HepG2 (cell line): ENCODE results near the gene FLYWCH1. TPM values are rescaled to one million over a fixed set of nuclear protein-coding genes. Genes with fewer than 3 reads are reported as not detected.
A peak's percentile ranks its signal among the peaks of the same experiment; 100 is the strongest.

Source experiments
- ARNT2 ChIP-seq: sonication (generic); formaldehyde crosslinking; IDR thresholded peaks from 2 replicates; pipeline ENCODE4 v1.8.0; 2022; ENCODE audit warnings: mild to moderate bottlenecking, low read depth, missing genetic modification reagents, moderate library complexity
- BRD4 ChIP-seq: sonication (generic); formaldehyde crosslinking; IDR thresholded peaks from 2 replicates; pipeline ENCODE4 v1.4.0; 2020; ENCODE audit warnings: missing genetic modification reagents
- FOXO1 ChIP-seq: sonication (generic); formaldehyde crosslinking; IDR thresholded peaks from 2 replicates; pipeline ENCODE4 v1.4.0; 2020; ENCODE audit warnings: missing genetic modification reagents
- KDM5A ChIP-seq: fragments of 200-600 bp; sonication (generic); IDR thresholded peaks from 2 replicates; pipeline ENCODE4 v1.7.0; 2018; ENCODE audit warnings: antibody characterized with exemption, mild to moderate bottlenecking, low read length, borderline replicate concordance
- KLF11 ChIP-seq: IDR thresholded peaks from 2 replicates; pipeline ENCODE4 v1.6.1; 2016; ENCODE audit warnings: missing compliant biosample characterization
- PCBP2 ChIP-seq: fragments of 200-400 bp; formaldehyde crosslinking; optimal IDR thresholded peaks from 2 replicates; pipeline ENCODE3; 2018; ENCODE audit warnings: low read length, low read depth; ENCODE audit not compliant: poor library complexity, severe bottlenecking
- ZNF124 ChIP-seq: sonication (generic); formaldehyde crosslinking; IDR thresholded peaks from 2 replicates; pipeline ENCODE4 v1.4.0; 2020; ENCODE audit warnings: missing genetic modification reagents
- ZNF350 ChIP-seq: sonication (generic); formaldehyde crosslinking; IDR thresholded peaks from 2 replicates; pipeline ENCODE4 v1.4.0; 2020; ENCODE audit warnings: mild to moderate bottlenecking, low read depth, missing genetic modification reagents, borderline replicate concordance
- ZNF724P ChIP-seq: sonication (generic); formaldehyde crosslinking; IDR thresholded peaks from 2 replicates; pipeline ENCODE4 v1.8.0; 2022; ENCODE audit warnings: missing genetic modification reagents, borderline replicate concordance
- ZNF749 ChIP-seq: sonication (generic); formaldehyde crosslinking; IDR thresholded peaks from 2 replicates; pipeline ENCODE4 v1.8.0; 2022; ENCODE audit warnings: mild to moderate bottlenecking, missing genetic modification reagents, moderate library complexity, borderline replicate concordance
- ZNF816 ChIP-seq: sonication (generic); formaldehyde crosslinking; IDR thresholded peaks from 2 replicates; pipeline ENCODE4 v1.8.0; 2022; ENCODE audit warnings: missing genetic modification reagents, mild to moderate bottlenecking, borderline replicate concordance
- ZNF839 ChIP-seq: sonication (generic); formaldehyde crosslinking; IDR thresholded peaks from 2 replicates; pipeline ENCODE4 v1.4.0; 2020; ENCODE audit warnings: missing genetic modification reagents, mild to moderate bottlenecking, borderline replicate concordance
- polyA plus RNA-seq, 8 experiments: library from polyadenylated mRNA; depleted of rRNA in 3 of 8; stranded (reverse) in 7 of 8; unstranded in 1 of 8; fragments of >200 nt; fragmentation: Illumina TruSeq in 4 of 8; extraction: Trizol in 4 of 8; gene quantifications; 2 replicates each; pipeline versions ENCODE4 v1.2.1 to v1.2.3, GENCODE V29; 2011 to 2016; ENCODE audit warnings: low read depth in 4 of 8, missing spikeins in 1 of 8, mixed read lengths in 1 of 8; ENCODE audit not compliant: insufficient read depth in 1 of 8
- total RNA-seq, 5 experiments: library from RNA; depleted of rRNA; stranded (reverse); fragments of >200 nt; fragmentation: Illumina TruSeq; extraction: Trizol; gene quantifications; 2 replicates each; pipeline ENCODE4 v1.2.3, GENCODE V29; 2016; ENCODE audit warnings: low read depth in 1 of 5
- TF ChIP-seq, protein P1 (sequence below), 2 experiments: sonication (generic) in 1 of 2; formaldehyde crosslinking in 1 of 2; IDR thresholded peaks; 2 replicates each; pipeline versions ENCODE4 v1.4.0 to v1.6.1; 2016 to 2020; ENCODE audit warnings: borderline replicate concordance in 1 of 2, low read depth in 1 of 2, mild to moderate bottlenecking in 1 of 2, missing genetic modification reagents in 1 of 2
- TF ChIP-seq, protein P2 (sequence below): sonication (generic); formaldehyde crosslinking; IDR thresholded peaks from 2 replicates; pipeline ENCODE4 v1.5.1; 2020; ENCODE audit warnings: mild to moderate bottlenecking, moderate library complexity, missing genetic modification reagents
- TF ChIP-seq, protein P3 (sequence below): sonication (generic); formaldehyde crosslinking; IDR thresholded peaks from 2 replicates; pipeline ENCODE4 v1.8.1; 2022; ENCODE audit warnings: low read depth, mild to moderate bottlenecking, missing genetic modification reagents
- TF ChIP-seq, protein P4 (sequence below): sonication (generic); formaldehyde crosslinking; IDR thresholded peaks from 2 replicates; pipeline ENCODE4 v1.8.1; 2022; ENCODE audit warnings: mild to moderate bottlenecking, missing genetic modification reagents
- TF ChIP-seq, protein P5 (sequence below): sonication (generic); formaldehyde crosslinking; IDR thresholded peaks from 2 replicates; pipeline ENCODE4 v1.4.0; 2020; ENCODE audit warnings: mild to moderate bottlenecking, missing genetic modification reagents

Gene FLYWCH1
- total and polyA plus RNA-seq, 2 of the 13 experiments (the other 11 are each of a cell fraction or from before 2014, with no cell fraction given): 7.3 to 12.4 TPM

DNA sequence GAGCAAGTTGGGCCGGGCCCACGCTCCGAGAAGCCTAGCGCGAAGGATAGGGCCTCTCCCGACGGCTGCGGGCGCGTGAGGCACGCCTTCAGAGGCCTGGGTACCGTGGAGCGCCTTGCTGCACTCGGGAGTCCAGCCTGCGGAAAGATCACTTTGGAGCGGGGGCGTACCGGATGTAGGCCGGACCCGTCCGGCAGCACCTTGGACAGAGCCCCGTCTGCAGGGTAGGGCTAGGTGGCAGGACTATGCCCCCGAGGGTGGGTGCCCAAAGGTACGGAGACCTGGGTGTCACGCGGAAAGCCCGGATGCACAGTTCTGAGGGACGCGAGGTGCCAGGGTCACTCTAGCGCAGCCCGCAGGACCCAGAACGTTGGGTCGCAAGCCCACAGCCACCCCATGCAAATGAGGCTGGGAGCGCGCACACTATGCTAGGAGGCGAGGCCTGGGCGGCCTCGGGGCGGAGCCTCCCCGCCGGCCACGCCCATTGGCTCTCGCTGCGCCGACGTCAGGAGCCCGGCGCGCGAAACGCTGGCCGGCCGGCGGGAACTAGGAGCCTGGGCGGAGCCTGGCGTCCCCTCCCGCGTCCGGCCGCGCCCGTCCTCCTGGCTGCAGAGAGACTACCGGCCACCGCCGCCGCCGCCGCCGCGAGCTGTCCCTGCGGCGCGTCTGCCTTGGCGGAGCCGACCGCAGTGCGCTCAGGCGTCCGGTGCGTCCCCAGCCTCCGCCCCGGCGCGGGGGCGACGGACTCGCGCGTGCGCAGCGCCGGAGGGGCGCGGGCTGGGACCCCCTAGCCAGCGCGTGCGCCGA lies 57.2 kb downstream of the FLYWCH1 start, which contains the start of gene PAQR4 (continued):
- TF ChIP-seq, protein P1, sequence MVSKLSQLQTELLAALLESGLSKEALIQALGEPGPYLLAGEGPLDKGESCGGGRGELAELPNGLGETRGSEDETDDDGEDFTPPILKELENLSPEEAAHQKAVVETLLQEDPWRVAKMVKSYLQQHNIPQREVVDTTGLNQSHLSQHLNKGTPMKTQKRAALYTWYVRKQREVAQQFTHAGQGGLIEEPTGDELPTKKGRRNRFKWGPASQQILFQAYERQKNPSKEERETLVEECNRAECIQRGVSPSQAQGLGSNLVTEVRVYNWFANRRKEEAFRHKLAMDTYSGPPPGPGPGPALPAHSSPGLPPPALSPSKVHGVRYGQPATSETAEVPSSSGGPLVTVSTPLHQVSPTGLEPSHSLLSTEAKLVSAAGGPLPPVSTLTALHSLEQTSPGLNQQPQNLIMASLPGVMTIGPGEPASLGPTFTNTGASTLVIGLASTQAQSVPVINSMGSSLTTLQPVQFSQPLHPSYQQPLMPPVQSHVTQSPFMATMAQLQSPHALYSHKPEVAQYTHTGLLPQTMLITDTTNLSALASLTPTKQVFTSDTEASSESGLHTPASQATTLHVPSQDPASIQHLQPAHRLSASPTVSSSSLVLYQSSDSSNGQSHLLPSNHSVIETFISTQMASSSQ (IDR thresholded peaks at IDR 0.05; ENCODE audit: low read depth): no peak
- TF ChIP-seq, protein P1 (CRISPR knock-in tag; IDR thresholded peaks at IDR 0.05; ENCODE audit: borderline replicate concordance): peak; percentile 74; the same call in 1 of the 2 replicates
- TF ChIP-seq PCBP2: no peak
- TF ChIP-seq KDM5A: peak; percentile 28; the same call in 1 of the 2 replicates
- peak; percentile 70; the same call in 1 of the 2 replicates for TF ChIP-seq ZNF816 (CRISPR knock-in tag)
- TF ChIP-seq ZNF839: 0 out of 2 replicates have a peak, but pooled peaks have one; percentile 46
- TF ChIP-seq, protein P2, sequence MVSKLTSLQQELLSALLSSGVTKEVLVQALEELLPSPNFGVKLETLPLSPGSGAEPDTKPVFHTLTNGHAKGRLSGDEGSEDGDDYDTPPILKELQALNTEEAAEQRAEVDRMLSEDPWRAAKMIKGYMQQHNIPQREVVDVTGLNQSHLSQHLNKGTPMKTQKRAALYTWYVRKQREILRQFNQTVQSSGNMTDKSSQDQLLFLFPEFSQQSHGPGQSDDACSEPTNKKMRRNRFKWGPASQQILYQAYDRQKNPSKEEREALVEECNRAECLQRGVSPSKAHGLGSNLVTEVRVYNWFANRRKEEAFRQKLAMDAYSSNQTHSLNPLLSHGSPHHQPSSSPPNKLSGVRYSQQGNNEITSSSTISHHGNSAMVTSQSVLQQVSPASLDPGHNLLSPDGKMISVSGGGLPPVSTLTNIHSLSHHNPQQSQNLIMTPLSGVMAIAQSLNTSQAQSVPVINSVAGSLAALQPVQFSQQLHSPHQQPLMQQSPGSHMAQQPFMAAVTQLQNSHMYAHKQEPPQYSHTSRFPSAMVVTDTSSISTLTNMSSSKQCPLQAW (CRISPR knock-in tag): peak; percentile 92
- TF ChIP-seq, protein P3, sequence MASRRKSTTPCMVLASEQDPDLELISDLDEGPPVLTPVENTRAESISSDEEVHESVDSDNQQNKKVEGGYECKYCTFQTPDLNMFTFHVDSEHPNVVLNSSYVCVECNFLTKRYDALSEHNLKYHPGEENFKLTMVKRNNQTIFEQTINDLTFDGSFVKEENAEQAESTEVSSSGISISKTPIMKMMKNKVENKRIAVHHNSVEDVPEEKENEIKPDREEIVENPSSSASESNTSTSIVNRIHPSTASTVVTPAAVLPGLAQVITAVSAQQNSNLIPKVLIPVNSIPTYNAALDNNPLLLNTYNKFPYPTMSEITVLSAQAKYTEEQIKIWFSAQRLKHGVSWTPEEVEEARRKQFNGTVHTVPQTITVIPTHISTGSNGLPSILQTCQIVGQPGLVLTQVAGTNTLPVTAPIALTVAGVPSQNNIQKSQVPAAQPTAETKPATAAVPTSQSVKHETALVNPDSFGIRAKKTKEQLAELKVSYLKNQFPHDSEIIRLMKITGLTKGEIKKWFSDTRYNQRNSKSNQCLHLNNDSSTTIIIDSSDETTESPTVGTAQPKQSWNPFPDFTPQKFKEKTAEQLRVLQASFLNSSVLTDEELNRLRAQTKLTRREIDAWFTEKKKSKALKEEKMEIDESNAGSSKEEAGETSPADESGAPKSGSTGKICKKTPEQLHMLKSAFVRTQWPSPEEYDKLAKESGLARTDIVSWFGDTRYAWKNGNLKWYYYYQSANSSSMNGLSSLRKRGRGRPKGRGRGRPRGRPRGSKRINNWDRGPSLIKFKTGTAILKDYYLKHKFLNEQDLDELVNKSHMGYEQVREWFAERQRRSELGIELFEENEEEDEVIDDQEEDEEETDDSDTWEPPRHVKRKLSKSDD (CRISPR knock-in tag): no peak; the same call in 1 of the 2 replicates
- TF ChIP-seq FOXO1 (CRISPR knock-in tag): peak; percentile 46; the same call in 1 of the 2 replicates
- peak; percentile 43; the same call in 1 of the 2 replicates for TF ChIP-seq BRD4 (CRISPR knock-in tag)
- TF ChIP-seq, protein P4, sequence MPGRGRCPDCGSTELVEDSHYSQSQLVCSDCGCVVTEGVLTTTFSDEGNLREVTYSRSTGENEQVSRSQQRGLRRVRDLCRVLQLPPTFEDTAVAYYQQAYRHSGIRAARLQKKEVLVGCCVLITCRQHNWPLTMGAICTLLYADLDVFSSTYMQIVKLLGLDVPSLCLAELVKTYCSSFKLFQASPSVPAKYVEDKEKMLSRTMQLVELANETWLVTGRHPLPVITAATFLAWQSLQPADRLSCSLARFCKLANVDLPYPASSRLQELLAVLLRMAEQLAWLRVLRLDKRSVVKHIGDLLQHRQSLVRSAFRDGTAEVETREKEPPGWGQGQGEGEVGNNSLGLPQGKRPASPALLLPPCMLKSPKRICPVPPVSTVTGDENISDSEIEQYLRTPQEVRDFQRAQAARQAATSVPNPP: 0 out of 2 replicates have a peak, but pooled peaks have one; percentile 58
- peak; percentile 98 for TF ChIP-seq ARNT2 (CRISPR knock-in tag)
- peak; percentile 96 for TF ChIP-seq KLF11 (CRISPR knock-in tag)
- TF ChIP-seq ZNF350 (CRISPR knock-in tag): peak; percentile 86; the same call in 1 of the 2 replicates
- TF ChIP-seq, protein P5, sequence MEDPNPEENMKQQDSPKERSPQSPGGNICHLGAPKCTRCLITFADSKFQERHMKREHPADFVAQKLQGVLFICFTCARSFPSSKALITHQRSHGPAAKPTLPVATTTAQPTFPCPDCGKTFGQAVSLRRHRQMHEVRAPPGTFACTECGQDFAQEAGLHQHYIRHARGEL (CRISPR knock-in tag): no peak; the same call in 1 of the 2 replicates
- peak; percentile 88 for TF ChIP-seq ZNF124 (CRISPR knock-in tag)
- TF ChIP-seq ZNF724P: peak; percentile 87; the same call in 1 of the 2 replicates
- TF ChIP-seq ZNF749 (CRISPR knock-in tag): peak; percentile 96
